ENCODE results near the gene BAZ2B. TPM values are rescaled to one million over a fixed set of nuclear protein-coding genes. Genes with fewer than 3 reads are reported as not detected.
A peak's percentile ranks its signal among the peaks of the same experiment; 100 is the strongest.

The BAZ2B gene
- total and polyA plus RNA-seq, 2 of the 13 experiments (the other 11 are each of a cell fraction or from before 2014, with no cell fraction given), result 14.0 to 15.1 TPM

DNA sequence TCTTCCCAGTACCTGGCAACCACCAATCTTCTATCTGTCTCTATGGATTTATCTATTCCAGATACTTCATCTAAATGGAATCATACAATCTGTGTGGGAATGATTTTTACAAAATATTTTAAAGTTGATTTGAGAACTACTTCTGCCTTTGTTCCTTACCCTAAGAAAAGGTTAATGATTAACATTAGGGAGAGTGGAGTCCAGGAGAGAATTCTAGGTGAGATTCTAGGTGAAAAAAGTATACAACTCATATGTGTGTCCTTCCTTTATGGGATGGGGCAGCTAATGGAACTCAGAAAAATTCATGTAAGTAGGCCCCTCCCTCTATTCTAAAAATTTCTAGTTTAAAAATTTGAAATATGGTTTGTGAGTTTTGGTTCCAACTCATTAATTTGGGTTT, 293.9 kb downstream of the BAZ2B start:
- intact Hi-C loops (cut with micrococcal nuclease; ENCODE audit: unreplicated experiment), result no loop called here
- DNase-seq (ENCODE audit: low spot score) (peak; percentile 19), ATAC-seq (peak; percentile 72), FAIRE-seq (no peak)
- no TSS peak for BruUV-seq (replicated peaks)
- Histone ChIP-seq H3K27ac (ENCODE audit: extremely low read length, insufficient read depth, low read length) (no peak overlapping the region), H3K36me3 (replicated peaks in 1 of 2; ENCODE audit: control insufficient read depth in 1 of 2, insufficient read depth in 2 of 2, low read length in 2 of 2) (0 out of 5 replicates have a peak, but pooled peaks cover 0 to 5% of the 10 kb centered on the region in 2 experiments), H3K27me3 (ENCODE audit: control insufficient read depth in 1 of 2, insufficient read depth in 2 of 2, low read length in 2 of 2) (no peaks in the 10 kb centered on the region), H2AFZ (ENCODE audit: low read length) (no peak overlapping the region), H3K79me2 (ENCODE audit: insufficient read depth, low read length) (no peaks in the 10 kb centered on the region), H3K9ac (ENCODE audit: insufficient read depth, low read depth, low read length) (no peak overlapping the region), H3K4me1 (ENCODE audit: insufficient read depth, low read length) (peaks cover 11% of the 10 kb centered on the region), H3K9me3 (ENCODE audit: low read length) (no peaks in the 10 kb centered on the region), H3K4me3 (replicated peaks in 1 of 3; ENCODE audit: insufficient read depth in 1 of 3, low read depth in 2 of 3, low read length in 3 of 3) (no peak overlapping the region), H4K20me1 (ENCODE audit: insufficient read depth, low read length) (no peaks in the 10 kb centered on the region), H3K4me2 (ENCODE audit: low read depth, low read length) (no peak overlapping the region)
- in situ Hi-C loops (cut with HindIII; ENCODE audit: extremely low pct_ligation_motif_present, low pct_unique_long_range_greater_than_20kb), result no loop called here
- POLR2A ChIA-PET, result no interaction called here
- CTCF ChIA-PET (ENCODE audit: low intra/inter-chr PET ratio, low total read pairs), result no interaction called here
- TF ChIP-seq IRF1 (CRISPR knock-in tag; IDR thresholded peaks at IDR 0.05; ENCODE audit: low read depth) (no peak), ZNF709 (CRISPR knock-in tag; IDR thresholded peaks at IDR 0.05) (no peak), ZNF563 (CRISPR knock-in tag; IDR thresholded peaks at IDR 0.05) (no peak), PCBP2 (optimal IDR thresholded peaks at IDR 0.05; ENCODE audit: low read depth, low read length, poor library complexity, severe bottlenecking) (no peak), NCOA2 (CRISPR knock-in tag; IDR thresholded peaks at IDR 0.05) (no peak), ZNF775 (CRISPR knock-in tag; IDR thresholded peaks at IDR 0.05; ENCODE audit: borderline replicate concordance) (peak; percentile 65; the same call in 1 of the 2 replicates), HNRNPUL1 (IDR thresholded peaks at IDR 0.05; ENCODE audit: low read depth, low read length) (0 out of 2 replicates have a peak, but pooled peaks have one; percentile 57)
- TF ChIP-seq, protein P1, sequence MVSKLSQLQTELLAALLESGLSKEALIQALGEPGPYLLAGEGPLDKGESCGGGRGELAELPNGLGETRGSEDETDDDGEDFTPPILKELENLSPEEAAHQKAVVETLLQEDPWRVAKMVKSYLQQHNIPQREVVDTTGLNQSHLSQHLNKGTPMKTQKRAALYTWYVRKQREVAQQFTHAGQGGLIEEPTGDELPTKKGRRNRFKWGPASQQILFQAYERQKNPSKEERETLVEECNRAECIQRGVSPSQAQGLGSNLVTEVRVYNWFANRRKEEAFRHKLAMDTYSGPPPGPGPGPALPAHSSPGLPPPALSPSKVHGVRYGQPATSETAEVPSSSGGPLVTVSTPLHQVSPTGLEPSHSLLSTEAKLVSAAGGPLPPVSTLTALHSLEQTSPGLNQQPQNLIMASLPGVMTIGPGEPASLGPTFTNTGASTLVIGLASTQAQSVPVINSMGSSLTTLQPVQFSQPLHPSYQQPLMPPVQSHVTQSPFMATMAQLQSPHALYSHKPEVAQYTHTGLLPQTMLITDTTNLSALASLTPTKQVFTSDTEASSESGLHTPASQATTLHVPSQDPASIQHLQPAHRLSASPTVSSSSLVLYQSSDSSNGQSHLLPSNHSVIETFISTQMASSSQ (IDR thresholded peaks at IDR 0.05; ENCODE audit: low read depth), result peak; percentile 71; the same call in 1 of the 2 replicates
- TF ChIP-seq, protein P1 (CRISPR knock-in tag; IDR thresholded peaks at IDR 0.05; ENCODE audit: borderline replicate concordance), result no peak
- TF ChIP-seq, protein P2, sequence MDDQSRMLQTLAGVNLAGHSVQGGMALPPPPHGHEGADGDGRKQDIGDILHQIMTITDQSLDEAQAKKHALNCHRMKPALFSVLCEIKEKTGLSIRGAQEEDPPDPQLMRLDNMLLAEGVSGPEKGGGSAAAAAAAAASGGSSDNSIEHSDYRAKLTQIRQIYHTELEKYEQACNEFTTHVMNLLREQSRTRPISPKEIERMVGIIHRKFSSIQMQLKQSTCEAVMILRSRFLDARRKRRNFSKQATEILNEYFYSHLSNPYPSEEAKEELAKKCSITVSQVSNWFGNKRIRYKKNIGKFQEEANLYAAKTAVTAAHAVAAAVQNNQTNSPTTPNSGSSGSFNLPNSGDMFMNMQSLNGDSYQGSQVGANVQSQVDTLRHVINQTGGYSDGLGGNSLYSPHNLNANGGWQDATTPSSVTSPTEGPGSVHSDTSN (CRISPR knock-in tag; IDR thresholded peaks at IDR 0.05; ENCODE audit: borderline replicate concordance), result no peak
- TF ChIP-seq, protein P3, sequence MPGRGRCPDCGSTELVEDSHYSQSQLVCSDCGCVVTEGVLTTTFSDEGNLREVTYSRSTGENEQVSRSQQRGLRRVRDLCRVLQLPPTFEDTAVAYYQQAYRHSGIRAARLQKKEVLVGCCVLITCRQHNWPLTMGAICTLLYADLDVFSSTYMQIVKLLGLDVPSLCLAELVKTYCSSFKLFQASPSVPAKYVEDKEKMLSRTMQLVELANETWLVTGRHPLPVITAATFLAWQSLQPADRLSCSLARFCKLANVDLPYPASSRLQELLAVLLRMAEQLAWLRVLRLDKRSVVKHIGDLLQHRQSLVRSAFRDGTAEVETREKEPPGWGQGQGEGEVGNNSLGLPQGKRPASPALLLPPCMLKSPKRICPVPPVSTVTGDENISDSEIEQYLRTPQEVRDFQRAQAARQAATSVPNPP (CRISPR knock-in tag; IDR thresholded peaks at IDR 0.05), result no peak
